Measurements from ENCODE around the gene UQCC5.

Gene UQCC5

DNA sequence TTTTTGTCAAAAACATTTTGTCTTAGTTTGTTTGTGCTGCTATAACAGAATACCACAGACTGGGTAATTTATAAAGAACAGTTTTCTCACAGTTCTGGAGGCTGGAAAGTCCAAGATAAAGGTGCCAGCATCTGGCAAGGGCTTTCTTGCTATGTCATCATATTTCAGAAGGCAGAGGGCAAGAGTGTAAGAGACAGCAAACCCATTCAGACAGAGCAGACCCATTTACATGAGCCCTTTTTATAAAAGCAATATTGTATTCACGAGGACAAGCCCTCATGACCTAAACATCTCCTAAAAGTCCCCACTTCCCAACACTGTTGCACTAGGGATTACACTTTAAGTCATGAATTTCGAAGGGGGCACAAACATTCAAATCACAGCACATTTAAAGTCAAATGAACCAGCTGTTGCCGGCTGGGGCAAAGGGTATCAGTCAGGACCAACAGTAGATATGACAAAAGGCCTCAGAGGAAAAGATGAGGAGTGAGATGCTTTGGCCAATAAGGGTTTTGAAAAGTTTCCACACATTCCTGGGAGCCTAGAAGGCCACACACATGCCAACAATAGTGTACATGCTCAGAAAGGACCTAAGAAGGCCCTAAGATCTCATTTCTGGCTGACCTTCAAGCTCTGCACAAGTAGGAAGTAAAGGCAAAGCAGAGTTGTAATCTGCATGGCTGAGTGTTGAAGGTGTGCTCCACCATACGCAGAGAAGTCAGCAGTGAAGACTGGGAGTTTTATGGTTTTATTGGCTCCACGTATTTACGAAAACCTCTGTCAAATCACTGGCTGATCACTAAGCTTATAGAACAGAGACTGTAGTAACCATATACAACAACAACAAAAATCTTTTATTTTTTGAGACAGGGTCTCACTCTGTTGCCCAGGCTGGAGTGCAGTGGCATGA is 37.9 kb downstream of the UQCC5 start:
- DNase-seq, result no peak

Measured in AML-193 (cell line).